Motor neuron (in vitro differentiated cells): ENCODE results near the gene GUCY2D. TPM values are rescaled to one million over a fixed set of nuclear protein-coding genes. Genes with fewer than 3 reads are reported as not detected.
A peak's percentile ranks its signal among the peaks of the same experiment; 100 is the strongest.

Experiments
- ATAC-seq, 8 experiments: fragments of 200-7000 bp; cut with Tn5 transposase; replicated peaks in 6 of 8; 2 replicates each; pipeline ENCODE4 v1.8.0; 2021; ENCODE audit warnings: mild to moderate bottlenecking in 8 of 8, moderate library complexity in 8 of 8
- H3K27ac ChIP-seq, 2 donors: fragments of 250-450 bp; sonication (Bioruptor Pico); 2 replicates each; pipeline ENCODE4 v1.9.0; 2021; ENCODE audit warnings: antibody characterized with exemption in 2 of 2, mild to moderate bottlenecking in 2 of 2, moderate library complexity in 1 of 2
- H3K4me1 ChIP-seq, 2 donors: fragments of 250-450 bp; sonication (Bioruptor Pico); replicated peaks in 1 of 2; 2 replicates each; pipeline ENCODE4 v1.6.1; 2021; ENCODE audit warnings: antibody characterized with exemption in 2 of 2, mild to moderate bottlenecking in 2 of 2, moderate library complexity in 1 of 2
- H3K4me3 ChIP-seq, 5 donors: fragments of 250-450 bp; sonication (Bioruptor Pico); 2 replicates each; pipeline ENCODE4 v1.9.0; 2021; ENCODE audit warnings: antibody characterized with exemption in 5 of 5, mild to moderate bottlenecking in 5 of 5, moderate library complexity in 4 of 5
- WGBS, 10 experiments: fragments of 450-650 bp; shearing (Covaris generic); methylation state at CpG; one replicate each; pipeline ENCODE4 v1.0.0; 2022; 5-methylcytosine and 5-hydroxymethylcytosine counted together
- in situ Hi-C, 9 experiments: fragments of 400-800 bp; cut with MboI; loops; one replicate each; pipeline ENCODE4 v1.15.0; 2021; ENCODE audit warnings: low sequenced_read_pairs in 9 of 9, low pct_unique_long_range_greater_than_20kb in 2 of 9; ENCODE audit not compliant: unreplicated experiment in 9 of 9
- total RNA-seq, 8 experiments: library from RNA; unstranded; fragments of 300-600 nt; gene quantifications; 2 replicates each; pipeline versions ENCODE4 v1.2.3 to v1.2.4, GENCODE V29; 2022

The GUCY2D gene
- total RNA-seq, 8 experiments from 2014 or later = 1.00 TPM; not detected in 7

DNA sequence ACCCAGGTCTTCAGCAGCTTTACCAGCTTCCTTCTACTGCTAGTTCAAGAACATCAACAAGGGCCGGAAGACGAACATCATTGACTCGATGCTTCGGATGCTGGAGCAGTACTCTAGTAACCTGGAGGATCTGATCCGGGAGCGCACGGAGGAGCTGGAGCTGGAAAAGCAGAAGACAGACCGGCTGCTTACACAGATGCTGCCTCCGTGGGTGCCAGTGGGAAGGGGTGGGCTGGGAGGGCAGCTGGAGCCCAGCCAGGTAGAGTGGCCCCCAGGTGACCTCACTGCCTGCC, 12.1 kb downstream of the GUCY2D start:
- 83 to 100% (median 92%) methylated on average over 1 to 3 of the region's 9 CpGs; no CpG with 5 or more reads in 6 of the 10 experiments for WGBS, 10 experiments
- Histone ChIP-seq H3K4me3 (no peak overlapping the region), H3K27ac (no peak overlapping the region), H3K4me1 (peaks cover 2 to 4% of the 10 kb centered on the region in 2 donors)
- no peak for ATAC-seq
- in situ Hi-C loops = no loop called here

DNA sequence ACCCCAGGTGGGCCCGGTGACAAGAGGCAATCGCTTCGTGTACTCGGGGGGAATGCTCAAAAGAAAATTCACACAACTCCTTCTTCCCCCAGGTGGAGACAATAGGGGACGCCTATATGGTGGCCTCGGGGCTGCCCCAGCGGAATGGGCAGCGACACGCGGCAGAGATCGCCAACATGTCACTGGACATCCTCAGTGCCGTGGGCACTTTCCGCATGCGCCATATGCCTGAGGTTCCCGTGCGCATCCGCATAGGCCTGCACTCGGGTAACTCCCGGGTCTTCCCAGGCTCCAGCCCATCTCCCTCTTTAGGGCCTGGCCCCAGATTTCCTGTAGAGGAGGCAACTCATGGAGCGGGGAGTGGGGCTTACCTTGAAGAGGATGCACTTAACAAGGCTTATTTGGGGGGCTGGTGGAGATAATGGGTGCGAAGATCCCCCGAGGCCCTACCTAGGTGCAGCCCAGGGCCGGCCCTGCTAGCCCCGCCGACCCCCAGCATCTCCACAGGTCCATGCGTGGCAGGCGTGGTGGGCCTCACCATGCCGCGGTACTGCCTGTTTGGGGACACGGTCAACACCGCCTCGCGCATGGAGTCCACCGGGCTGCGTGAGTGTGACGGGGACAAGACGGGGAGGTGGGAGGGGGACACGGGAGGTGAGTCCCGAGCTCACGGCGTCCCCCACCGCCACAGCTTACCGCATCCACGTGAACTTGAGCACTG, 13.0 kb downstream of the GUCY2D start:
- WGBS, 10 experiments = 73 to 100% (median 91%) methylated on average over 2 to 15 of the region's 44 CpGs; no CpG with 5 or more reads in 4 of the 10 experiments
- no peak overlapping the region for H3K4me3 ChIP-seq

DNA sequence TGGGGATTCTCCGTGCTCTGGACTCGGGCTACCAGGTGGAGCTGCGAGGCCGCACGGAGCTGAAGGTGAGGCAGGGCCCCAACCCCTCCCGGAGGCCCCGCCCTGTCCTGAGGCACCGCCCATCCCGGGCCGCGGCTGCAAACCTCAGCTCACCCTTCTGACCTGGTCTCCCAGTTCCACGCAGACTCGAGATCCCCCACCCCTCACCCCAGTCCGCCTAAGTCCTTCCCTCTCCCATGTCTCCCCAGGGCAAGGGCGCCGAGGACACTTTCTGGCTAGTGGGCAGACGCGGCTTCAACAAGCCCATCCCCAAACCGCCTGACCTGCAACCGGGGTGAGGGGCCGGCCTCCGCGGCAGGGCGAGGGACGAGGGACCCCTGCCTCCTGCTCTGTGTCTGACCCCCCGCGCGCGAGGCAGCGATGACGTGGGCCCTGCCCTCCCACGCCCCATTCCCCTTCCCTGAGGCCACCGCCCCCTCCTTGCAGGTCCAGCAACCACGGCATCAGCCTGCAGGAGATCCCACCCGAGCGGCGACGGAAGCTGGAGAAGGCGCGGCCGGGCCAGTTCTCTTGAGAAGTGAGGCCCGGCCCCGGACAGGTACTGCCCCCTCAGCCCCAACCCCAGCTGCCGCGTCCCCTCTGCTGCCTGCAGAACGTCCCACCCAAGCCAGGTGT, 13.7 kb downstream of the GUCY2D start:
- WGBS, 10 experiments = no CpG with 5 or more reads among the region's 46 CpGs
- in situ Hi-C loops = no loop called here
- ATAC-seq = peak; percentile 17 to 73 (median 66)
- Histone ChIP-seq H3K4me3 (peak overlapping the region in 2 of 5 donors; percentile 11 to 16), H3K27ac (no peak overlapping the region), H3K4me1 (peaks cover 2 to 4% of the 10 kb centered on the region in 2 donors)

More for the DNA sequence above, 13.0 kb downstream of the GUCY2D start:
- no peak overlapping the region for H3K27ac ChIP-seq
- peak in 2 of 8 experiments; percentile 17 to 18 for ATAC-seq
- in situ Hi-C loops = no loop called here
- H3K4me1 ChIP-seq = peaks cover 2 to 4% of the 10 kb centered on the region in 2 donors

DNA sequence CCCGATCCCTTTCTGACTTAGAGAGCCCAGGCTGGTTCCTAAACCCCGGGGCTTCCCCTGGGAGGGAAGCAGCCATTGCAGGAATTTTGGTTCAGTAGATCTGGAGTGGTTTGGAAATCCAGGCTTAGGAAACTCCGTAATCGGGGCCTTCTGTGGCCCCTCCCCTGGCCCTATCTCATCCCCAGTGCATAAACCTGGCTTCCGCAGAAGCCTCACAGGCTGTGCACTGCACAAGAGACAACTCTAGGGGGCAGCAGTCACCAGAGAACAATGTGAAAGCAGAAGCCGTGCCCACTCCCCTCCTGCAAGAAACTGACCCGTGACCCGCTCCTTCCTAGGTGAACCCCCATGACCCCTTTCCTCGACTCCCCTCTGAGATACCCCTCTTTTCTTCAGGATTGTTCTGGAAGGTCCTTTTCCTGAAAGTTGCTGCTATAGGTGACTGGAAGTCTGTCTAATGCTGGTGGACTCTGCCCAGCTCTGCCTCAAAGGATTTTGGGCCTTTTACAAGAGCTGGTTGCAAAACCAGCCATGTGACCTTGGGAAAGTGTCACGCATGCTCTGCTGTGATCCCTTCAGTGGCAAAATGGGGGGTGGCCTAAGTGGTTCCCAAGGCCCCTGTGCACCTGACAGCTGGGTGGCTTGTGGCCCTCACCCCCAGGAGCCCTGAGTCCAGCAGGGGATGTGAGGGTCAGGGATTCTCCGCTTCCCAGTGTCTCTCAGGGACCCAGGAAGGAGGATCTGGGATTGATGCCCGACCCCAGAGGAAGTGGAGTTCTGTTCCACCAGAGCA, 14.4 kb downstream of the GUCY2D start:
- in situ Hi-C loops = no loop called here

DNA sequence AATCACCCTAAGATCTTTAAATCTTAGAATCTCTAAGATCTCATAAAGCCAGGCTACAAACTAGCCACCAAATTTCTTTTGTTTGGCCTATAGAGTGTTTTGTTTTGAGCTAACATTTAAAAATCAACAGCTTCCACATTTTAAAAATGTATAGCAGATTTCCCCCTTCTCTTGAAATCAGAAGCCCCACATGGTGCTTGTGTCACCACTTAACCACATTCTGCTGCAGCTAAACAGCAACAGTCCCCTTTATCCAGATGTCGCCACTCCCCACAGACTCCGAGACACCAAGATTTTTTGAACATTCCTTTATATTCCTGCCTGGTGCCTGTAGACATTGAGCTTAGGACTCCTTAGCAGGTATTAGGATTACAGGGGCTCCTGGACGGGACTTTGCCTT, 16.0 kb downstream of the GUCY2D start:
- ATAC-seq = no peak
- Histone ChIP-seq H3K4me3 (no peak overlapping the region), H3K4me1 (peaks cover 2 to 4% of the 10 kb centered on the region in 2 donors), H3K27ac (no peak overlapping the region)
- 17 to 83% (median 67%) methylated on average over 1 to 3 of the region's 3 CpGs; no CpG with 5 or more reads in 1 of the 10 experiments for WGBS, 10 experiments
- in situ Hi-C loops = no loop called here

More for the DNA sequence above, 14.4 kb downstream of the GUCY2D start:
- Histone ChIP-seq H3K4me1 (peaks cover 2 to 4% of the 10 kb centered on the region in 2 donors), H3K27ac (no peak overlapping the region), H3K4me3 (peak overlapping the region in 1 of 5 donors; percentile 16)
- 0 to 86% (median 40%) methylated on average over 1 to 6 of the region's 12 CpGs; no CpG with 5 or more reads in 5 of the 10 experiments for WGBS, 10 experiments
- peak; percentile 17 to 82 (median 41) for ATAC-seq

DNA sequence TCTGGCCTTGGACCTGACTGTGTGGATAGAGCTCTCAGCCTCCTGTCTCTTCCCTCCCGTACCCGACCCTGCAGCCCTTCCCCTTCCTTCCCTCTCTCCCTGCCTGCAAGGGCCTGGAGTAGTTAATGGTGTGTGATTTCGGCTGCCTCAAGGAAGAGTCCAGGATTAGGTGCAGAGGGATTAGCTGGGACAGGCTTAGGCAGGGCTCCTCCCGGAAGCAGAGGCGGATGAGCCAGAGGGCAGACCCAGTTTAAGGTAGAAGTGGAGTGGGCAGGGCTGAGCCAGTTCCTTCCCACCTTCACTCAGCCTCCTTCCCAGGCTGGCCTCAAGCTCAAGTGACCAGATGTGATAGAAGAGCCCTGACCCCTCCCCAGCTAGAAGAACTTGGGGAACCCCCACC, 16.8 kb downstream of the GUCY2D start:
- in situ Hi-C loops = no loop called here

DNA sequence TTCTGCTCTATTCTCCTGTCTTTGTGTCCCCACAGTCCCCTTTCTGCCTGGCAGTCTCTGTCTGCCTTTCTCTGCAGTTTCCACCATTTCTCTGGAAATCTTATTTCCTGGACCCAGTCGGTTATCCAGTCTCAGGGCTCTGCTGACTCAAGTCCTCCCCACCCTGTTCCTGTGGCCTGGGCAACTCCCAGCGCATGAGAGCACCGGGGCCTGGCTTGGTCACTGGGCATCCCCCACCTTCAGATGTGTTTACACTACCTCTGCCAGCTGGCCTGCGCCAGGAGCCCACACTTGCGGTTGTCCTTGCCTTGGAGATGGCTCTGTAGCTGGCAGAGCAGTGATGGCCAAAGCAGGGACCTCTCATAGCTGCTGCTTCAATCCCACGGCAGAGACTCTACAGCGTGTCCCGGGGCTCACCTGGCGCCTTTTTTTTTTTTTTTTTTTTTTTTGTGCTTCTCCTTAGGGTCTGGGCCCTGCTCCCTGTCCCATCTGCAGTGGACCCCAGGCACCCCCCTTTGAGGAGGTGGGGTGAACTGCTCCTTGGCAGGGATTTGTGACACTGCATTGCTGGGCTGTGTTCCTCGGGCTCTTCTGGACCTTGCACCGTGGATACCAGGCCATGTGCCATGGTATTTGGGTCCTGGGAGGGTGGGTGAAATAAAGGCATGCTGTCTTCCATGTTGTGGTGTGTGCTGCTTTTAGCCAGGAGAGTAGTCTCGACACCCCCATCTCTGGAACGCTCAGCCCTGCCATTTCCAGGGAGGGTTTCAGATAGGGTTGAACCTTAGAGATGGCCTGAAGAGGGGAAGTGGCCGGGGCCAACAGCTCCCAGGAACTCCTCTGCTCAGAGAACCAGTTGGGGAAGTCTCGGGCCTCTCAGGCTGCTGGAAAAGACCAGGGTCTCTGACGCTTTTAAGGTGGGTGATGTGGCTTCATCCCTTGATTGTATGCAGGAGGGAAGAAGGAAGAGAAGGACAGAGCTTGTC, 17.5 kb downstream of the GUCY2D start:
- in situ Hi-C loops = no loop called here
- WGBS, 10 experiments = 48 to 89% (median 76%) methylated on average over 2 to 9 of the region's 16 CpGs; no CpG with 5 or more reads in 2 of the 10 experiments
- peak in 3 of 8 experiments; percentile 49 to 65 (median 58) for ATAC-seq

More for the DNA sequence above, 16.8 kb downstream of the GUCY2D start:
- Histone ChIP-seq H3K27ac (no peak overlapping the region), H3K4me1 (peaks cover 2 to 4% of the 10 kb centered on the region in 2 donors), H3K4me3 (no peak overlapping the region)
- 33 to 83% (median 66%) methylated on average over 1 to 3 of the region's 5 CpGs; no CpG with 5 or more reads in 6 of the 10 experiments for WGBS, 10 experiments
- peak in 3 of 8 experiments; percentile 11 to 38 (median 29) for ATAC-seq

DNA sequence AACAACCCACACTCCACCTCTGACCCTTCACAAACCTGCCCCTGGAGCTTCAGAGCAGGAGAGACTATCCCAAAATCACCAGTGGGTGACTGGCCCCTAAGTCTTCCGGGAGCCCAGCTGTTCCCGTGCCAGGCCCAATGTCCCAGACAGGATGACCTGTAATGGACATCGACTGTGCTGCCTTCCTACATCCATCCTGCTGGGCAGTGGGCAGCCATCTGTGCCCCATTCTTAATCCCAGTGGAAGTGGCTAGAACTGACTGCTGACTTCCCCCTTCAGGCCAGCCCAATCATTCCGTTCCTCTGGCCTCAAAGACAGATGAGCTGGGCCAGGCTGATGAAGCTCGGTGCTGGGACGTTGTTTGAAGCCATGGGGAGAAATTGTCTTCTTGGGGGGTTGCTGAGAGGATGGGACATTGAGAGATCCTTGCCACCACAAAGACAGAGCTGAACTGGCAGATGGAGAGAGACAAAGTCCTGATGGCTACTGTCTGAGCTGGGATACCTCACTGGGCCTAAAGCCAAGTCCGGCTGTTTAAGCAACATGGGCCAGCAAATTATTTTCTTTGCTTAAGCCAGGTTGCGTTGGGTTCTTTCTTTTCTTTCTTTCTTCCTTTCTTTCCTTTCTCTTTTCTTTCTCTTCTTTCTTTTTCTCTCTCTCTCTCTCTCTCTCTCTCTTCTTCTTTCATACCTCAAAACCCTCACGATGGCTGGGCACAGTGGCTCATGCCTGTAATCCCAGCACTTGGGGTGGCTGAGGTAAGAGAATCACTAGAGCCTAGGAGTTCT, 18.6 kb downstream of the GUCY2D start:
- ATAC-seq = no peak
- Histone ChIP-seq H3K27ac (no peak overlapping the region), H3K4me1 (peaks cover 2 to 3% of the 10 kb centered on the region in 2 donors), H3K4me3 (no peak overlapping the region)
- in situ Hi-C loops = no loop called here
- WGBS, 10 experiments = 73 to 100% (median 82%) methylated on average over 3 to 7 of the region's 9 CpGs

More for the DNA sequence above, 17.5 kb downstream of the GUCY2D start:
- Histone ChIP-seq H3K27ac (no peak overlapping the region), H3K4me3 (no peak overlapping the region), H3K4me1 (peaks cover 2 to 4% of the 10 kb centered on the region in 2 donors)

DNA sequence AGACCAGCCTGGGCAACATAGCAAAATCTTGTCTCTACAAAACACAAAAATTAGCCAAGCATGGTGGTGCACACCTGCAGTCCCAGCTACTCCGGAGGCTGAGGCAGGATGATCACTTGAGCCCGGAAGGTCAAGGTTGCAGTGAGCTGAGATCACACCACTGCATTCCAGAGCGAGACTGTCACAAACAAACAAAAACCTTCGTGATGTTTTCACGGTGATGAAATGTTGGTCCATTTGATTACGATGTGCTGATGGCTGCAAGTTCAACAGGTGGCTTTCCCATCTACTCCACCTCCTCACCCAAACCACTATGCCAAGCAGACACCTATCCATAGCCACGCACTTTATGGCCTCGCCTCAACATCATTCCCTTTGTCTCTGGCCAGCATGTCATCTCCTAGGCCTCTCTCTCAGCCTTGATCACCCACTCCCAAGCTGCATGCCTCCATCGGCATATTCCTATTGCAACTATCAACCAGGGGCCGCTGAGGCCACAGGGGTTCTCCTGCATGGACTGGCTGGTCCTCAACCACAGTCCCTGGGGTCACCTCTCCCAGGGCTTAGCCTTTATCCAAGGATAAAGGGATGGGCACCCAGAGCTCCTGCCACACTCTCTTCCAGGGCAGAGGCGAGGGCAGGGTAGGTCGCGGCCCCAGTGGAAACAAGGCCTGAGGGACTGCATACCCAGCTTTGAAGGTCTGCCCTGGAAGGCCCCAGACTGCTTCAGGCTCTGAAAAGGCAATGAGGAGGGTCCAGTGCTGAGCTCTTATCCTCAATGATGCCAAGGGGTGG, 19.3 kb downstream of the GUCY2D start:
- Histone ChIP-seq H3K4me1 (no peaks in the 10 kb centered on the region), H3K4me3 (no peak overlapping the region), H3K27ac (no peak overlapping the region)
- 70 to 100% (median 80%) methylated on average over 1 to 13 of the region's 13 CpGs; no CpG with 5 or more reads in 1 of the 10 experiments for WGBS, 10 experiments
- ATAC-seq = no peak
- in situ Hi-C loops = no loop called here

DNA sequence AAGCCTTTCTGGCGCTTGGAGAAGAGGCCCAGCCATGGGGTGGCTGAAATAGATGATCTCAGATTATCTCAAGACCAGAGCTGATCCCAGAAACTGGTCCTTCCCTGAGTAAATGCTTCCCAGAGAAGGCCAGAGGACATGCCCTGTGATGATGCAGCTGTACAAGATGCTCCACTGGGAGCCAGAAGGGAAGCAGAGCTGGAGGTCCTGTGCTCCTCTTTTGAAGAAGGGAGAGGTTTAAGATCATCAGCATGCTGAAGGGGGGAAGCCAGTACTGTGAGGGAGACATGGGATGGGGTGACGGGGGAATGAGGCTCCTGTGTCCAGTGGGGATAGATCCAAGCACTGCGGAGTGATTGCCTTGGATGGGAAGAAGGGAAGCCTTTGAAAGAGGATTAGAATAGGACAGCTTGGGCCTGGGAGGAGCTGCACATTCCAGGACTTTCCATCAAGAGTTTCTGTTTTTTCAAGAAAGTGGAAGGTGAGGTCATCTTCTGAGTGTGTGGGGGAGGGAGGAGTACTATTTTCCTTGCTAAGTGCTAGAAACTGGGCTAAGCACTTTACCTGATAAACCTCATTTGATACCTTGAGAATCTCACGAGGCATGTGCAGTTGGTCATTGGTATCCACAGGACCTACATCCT, 20.1 kb downstream of the GUCY2D start:
- H3K27ac ChIP-seq = no peak overlapping the region
- 20 to 91% (median 60%) methylated on average over 1 to 2 of the region's 4 CpGs; no CpG with 5 or more reads in 3 of the 10 experiments for WGBS, 10 experiments
- ATAC-seq = peak in 3 of 8 experiments; percentile 16 to 69 (median 69)
- H3K4me3 ChIP-seq = no peak overlapping the region
- in situ Hi-C loops = no loop called here
- H3K4me1 ChIP-seq = no peaks in the 10 kb centered on the region
